Spinal cord (tissue), 10 donors: ENCODE data around the gene SORCS2. TPM values are rescaled to one million over a fixed set of nuclear protein-coding genes. Genes with fewer than 3 reads are reported as not detected.

ENCODE experiments used
- DNase-seq, 6 donors: peaks; one replicate each; pipeline versions ENCODE4 v3.0.0 to v3.0.0-alpha.2; 2013 to 2015; ENCODE audit warnings: low spot score in 6 of 6, low read depth in 4 of 6
- H3K27ac ChIP-seq: one replicate; pipeline ENCODE4 v1.5.1; 2013; ENCODE audit warnings: low read depth, low read length, control low read depth
- H3K27me3 ChIP-seq: one replicate; pipeline ENCODE4 v1.6.1; 2013; ENCODE audit warnings: low read length; ENCODE audit not compliant: control insufficient read depth, insufficient read depth
- H3K36me3 ChIP-seq: one replicate; pipeline ENCODE4 v1.6.1; 2013; ENCODE audit warnings: low read length; ENCODE audit not compliant: control insufficient read depth, insufficient read depth
- H3K4me1 ChIP-seq: one replicate; pipeline ENCODE4 v1.6.1; 2013; ENCODE audit warnings: low read length; ENCODE audit not compliant: control insufficient read depth, insufficient read depth
- H3K4me3 ChIP-seq: one replicate; pipeline ENCODE4 v1.5.1; 2013; ENCODE audit warnings: low read depth, low read length, control low read depth
- H3K9me3 ChIP-seq: one replicate; pipeline ENCODE4 v1.6.1; 2013; ENCODE audit warnings: low read length; ENCODE audit not compliant: control insufficient read depth, insufficient read depth
- WGBS: methylation state at CpG from one replicate; pipeline ENCODE4 v1.1.5; 2013; ENCODE audit warnings: missing lambda C conversion rate; ENCODE audit not compliant: insufficient coverage; 5-methylcytosine and 5-hydroxymethylcytosine counted together
- polyA plus RNA-seq, 2 donors: library from polyadenylated mRNA; unstranded; fragments of 120-200 nt; gene quantifications; one replicate each; pipeline ENCODE4 v1.2.1, GENCODE V29; 2013; ENCODE audit not compliant: insufficient read length in 2 of 2
- total RNA-seq, 2 donors: library from RNA; depleted of rRNA in 1 of 2; stranded (reverse); fragments of 120-200 nt in 1 of 2; fragments of >200 nt in 1 of 2; gene quantifications; one replicate each; pipeline versions ENCODE4 v1.2.3 to v1.2.4, GENCODE V29; 2013 to 2014
- donor health status: healthy.

Gene SORCS2
- total and polyA plus RNA-seq, 4 donors, result 7.3 to 24.8 (median 16.5) TPM

- H3K27me3 ChIP-seq, result peaks cover 6% of the 10 kb centered on the region
- no peak overlapping the region for H3K27ac ChIP-seq
- peaks cover 8% of the 10 kb centered on the region for H3K4me1 ChIP-seq
- no peak overlapping the region for H3K4me3 ChIP-seq
- H3K36me3 ChIP-seq, result peaks cover 53% of the 10 kb centered on the region
- WGBS, result 87% methylated on average over 19 of the region's 19 CpGs
- H3K9me3 ChIP-seq, result no peaks in the 10 kb centered on the region
- no peak for DNase-seq
Observed at GRCh38 chr4:7704625-7705024, 512.3 kb downstream of the SORCS2 start.

DNA sequence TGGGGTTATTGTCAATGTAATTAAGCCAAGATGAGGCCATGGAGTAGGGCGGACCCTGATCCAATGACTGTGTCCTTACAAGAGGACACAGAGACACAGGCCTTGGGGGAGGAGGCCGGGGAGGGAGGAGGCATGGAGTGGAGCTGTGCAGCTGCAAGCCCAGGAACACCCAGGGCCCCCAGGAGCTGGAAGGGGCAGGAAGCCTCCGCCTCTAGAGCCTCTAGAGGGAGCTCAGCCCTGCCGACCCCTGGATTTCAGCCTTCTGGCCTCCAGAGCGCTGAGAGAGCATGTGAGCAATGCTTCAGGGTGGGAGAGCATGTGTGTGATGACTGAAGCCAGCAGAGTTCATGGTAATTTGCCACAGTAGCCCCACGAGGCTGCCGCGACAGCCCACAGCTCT, 512.7 kb downstream of the SORCS2 start:
- H3K27ac ChIP-seq, result no peak overlapping the region
- DNase-seq, result no peak
- 78% methylated on average over 8 of the region's 8 CpGs for WGBS
- peaks cover 1% of the 10 kb centered on the region for H3K27me3 ChIP-seq
- H3K4me3 ChIP-seq, result no peak overlapping the region
- peaks cover 6% of the 10 kb centered on the region for H3K4me1 ChIP-seq
- peaks cover 52% of the 10 kb centered on the region for H3K36me3 ChIP-seq
- no peaks in the 10 kb centered on the region for H3K9me3 ChIP-seq

DNA sequence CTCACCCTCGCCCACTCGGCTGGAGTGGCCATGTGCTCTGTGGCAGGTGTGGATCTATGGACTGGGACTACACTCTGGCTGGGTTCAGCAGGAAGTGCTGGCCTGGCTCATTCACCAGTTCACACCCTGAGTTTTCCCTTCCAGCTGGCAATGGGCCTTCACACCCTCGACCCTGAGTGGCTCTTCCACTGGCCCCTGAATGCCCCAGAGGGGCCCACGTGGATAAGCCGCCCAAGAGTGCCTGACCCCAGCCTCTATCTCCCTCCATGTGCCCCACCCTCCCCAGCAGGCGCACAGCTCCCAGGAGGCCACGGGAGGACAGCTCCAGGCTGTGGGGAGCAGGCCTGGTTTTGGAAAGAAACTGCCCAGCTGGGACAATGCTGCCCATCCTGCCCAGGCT, 513.3 kb downstream of the SORCS2 start:
- Histone ChIP-seq H3K27me3 (no peaks in the 10 kb centered on the region), H3K27ac (no peak overlapping the region), H3K4me1 (peaks cover 9% of the 10 kb centered on the region), H3K9me3 (no peaks in the 10 kb centered on the region), H3K36me3 (peaks cover 53% of the 10 kb centered on the region), H3K4me3 (no peak overlapping the region)
- 65% methylated on average over 6 of the region's 7 CpGs for WGBS
- no peak for DNase-seq

DNA sequence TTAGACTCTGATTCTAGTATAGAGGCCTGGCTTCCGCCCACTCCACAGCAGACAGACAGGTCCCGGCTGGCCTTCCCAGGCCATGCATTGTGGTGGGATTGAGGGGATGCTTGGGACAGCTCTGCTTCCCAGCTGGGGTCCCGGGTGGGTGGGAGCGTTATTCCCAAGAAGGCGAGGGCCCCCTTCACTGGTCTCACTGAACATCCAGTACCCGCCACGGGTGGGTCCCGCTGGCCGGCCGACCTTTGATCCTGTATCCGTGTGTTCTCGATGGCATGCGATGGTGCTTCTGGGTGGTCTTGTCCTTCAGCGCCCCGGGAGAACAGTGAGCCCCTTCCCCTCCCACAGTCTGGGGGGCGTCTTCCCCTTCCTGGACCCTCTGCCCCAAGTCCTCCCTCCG, 515.9 kb downstream of the SORCS2 start:
- no peak for DNase-seq
- H3K27me3 ChIP-seq, result no peaks in the 10 kb centered on the region
- no peak overlapping the region for H3K27ac ChIP-seq
- no peaks in the 10 kb centered on the region for H3K9me3 ChIP-seq
- peaks cover 15% of the 10 kb centered on the region for H3K4me1 ChIP-seq
- H3K36me3 ChIP-seq, result peaks cover 50% of the 10 kb centered on the region
- no peak overlapping the region for H3K4me3 ChIP-seq
- 54% methylated on average over 13 of the region's 17 CpGs for WGBS

DNA sequence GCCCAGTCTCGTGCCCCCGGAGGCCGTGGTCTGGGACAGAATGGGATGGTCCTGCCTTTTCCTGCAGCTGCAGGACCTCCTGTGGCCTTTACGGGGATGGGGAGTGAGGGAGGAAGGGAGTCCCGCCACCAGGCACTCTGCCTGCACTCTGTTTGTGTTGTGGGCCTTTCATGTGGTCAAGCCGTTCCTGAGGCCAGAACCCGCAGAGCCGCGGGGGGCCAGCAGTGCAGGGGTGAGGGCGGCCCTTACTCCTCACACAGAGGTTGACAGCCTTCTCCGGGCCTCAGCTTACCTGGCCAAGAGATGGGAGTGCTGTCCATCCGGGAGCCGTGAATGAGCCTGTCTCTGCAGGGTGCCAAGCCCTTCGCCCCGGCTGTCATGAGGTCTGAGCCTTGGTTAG, 516.6 kb downstream of the SORCS2 start:
- no peak overlapping the region for H3K4me3 ChIP-seq
- H3K27ac ChIP-seq, result no peak overlapping the region
- H3K27me3 ChIP-seq, result no peaks in the 10 kb centered on the region
- WGBS, result 52% methylated on average over 15 of the region's 15 CpGs
- peaks cover 15% of the 10 kb centered on the region for H3K4me1 ChIP-seq
- H3K36me3 ChIP-seq, result peaks cover 48% of the 10 kb centered on the region
- no peaks in the 10 kb centered on the region for H3K9me3 ChIP-seq
- DNase-seq, result no peak

- no peak for DNase-seq
- no peaks in the 10 kb centered on the region for H3K27me3 ChIP-seq
- H3K4me3 ChIP-seq, result no peak overlapping the region
- 70% methylated on average over 6 of the region's 6 CpGs for WGBS
- no peak overlapping the region for H3K27ac ChIP-seq
- no peaks in the 10 kb centered on the region for H3K9me3 ChIP-seq
- peaks cover 48% of the 10 kb centered on the region for H3K36me3 ChIP-seq
- peaks cover 15% of the 10 kb centered on the region for H3K4me1 ChIP-seq
Observed at GRCh38 chr4:7709431-7709830, 517.1 kb downstream of the SORCS2 start.

GRCh38 chr4:7710126-7710525, 517.8 kb downstream of the SORCS2 start:
- no peaks in the 10 kb centered on the region for H3K27me3 ChIP-seq
- WGBS, result 89% methylated on average over 11 of the region's 11 CpGs
- no peak overlapping the region for H3K27ac ChIP-seq
- no peaks in the 10 kb centered on the region for H3K9me3 ChIP-seq
- no peak for DNase-seq
- no peak overlapping the region for H3K4me3 ChIP-seq
- H3K36me3 ChIP-seq, result peaks cover 48% of the 10 kb centered on the region
- peaks cover 15% of the 10 kb centered on the region for H3K4me1 ChIP-seq

DNA sequence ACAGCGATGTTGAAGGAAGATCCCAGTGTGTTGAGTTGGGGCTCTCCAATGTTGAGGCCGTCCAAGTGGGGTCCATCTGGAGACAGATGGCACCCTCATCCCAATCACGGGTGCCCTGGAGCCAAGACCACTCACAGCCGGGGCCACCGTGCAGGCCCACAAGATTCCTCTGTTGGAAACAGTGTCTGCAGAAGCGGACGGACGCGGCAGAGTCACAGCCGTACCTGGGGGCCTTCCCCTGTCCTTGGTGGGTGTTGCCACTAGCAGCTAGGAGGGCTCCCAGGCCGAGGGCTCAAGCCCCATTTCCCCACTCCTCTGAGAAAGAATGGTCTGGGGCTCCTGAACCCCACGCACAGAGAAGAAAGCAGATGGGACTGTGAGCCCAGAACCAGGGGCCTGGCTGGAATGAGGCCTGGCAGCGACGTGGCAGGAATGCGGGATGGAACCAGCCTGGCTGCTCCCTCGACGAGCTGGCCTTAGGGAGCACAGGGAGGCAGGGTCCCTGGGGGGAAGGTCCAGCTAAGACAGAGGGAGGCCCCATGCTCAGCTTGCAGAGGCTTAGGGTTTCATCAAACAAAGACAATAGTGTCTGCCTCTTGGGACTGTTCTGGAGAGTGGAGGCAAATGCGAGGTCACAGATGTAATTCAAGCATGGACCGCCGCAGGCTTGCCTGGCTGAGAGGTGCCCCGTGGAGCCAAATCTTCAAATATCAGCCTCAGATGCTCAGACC, 518.4 kb downstream of the SORCS2 start:
- H3K27ac ChIP-seq, result no peak overlapping the region
- no peak for DNase-seq
- H3K36me3 ChIP-seq, result peaks cover 47% of the 10 kb centered on the region
- peaks cover 15% of the 10 kb centered on the region for H3K4me1 ChIP-seq
- WGBS, result 71% methylated on average over 20 of the region's 21 CpGs
- H3K9me3 ChIP-seq, result no peaks in the 10 kb centered on the region
- no peaks in the 10 kb centered on the region for H3K27me3 ChIP-seq
- H3K4me3 ChIP-seq, result no peak overlapping the region

DNA sequence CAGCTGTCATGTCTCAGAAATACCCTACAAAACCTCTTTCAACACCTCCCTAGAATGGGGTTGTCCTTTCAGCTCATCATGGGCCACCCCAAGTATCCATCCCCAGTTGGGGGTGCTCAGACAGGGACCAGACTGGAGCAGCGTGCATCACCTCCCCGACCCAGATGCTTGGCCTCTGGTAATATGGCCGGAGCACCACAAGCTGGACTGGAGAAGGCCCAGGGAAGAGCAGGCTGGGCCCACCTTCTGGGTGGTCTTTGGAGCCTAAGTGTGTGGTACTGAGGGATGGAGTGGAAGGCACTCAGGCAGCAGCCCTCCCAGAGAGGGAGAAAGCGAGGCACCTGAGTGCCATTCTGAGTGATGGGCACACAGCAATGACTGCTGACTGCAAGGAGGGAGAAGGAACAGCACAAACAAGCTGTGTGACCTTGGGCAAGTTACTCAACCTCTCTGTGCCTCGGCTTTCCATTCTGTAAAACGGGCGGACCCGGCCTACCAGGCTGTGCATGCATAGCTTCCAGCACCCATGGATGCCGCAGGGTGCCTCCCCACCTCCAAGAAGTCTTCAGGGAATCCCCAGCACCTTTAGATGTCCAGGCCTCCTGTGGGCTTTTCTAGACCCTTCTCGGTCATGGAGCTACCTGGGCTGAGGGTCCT, 519.1 kb downstream of the SORCS2 start:
- Histone ChIP-seq H3K4me1 (peaks cover 15% of the 10 kb centered on the region), H3K36me3 (peaks cover 46% of the 10 kb centered on the region), H3K4me3 (no peak overlapping the region), H3K27me3 (no peaks in the 10 kb centered on the region), H3K9me3 (no peaks in the 10 kb centered on the region), H3K27ac (no peak overlapping the region)
- 94% methylated on average over 9 of the region's 10 CpGs for whole genome bisulfite sequencing
- DNase-seq, result no peak
